A673 (cell line): ENCODE measurements around the gene IQGAP3. TPM values are rescaled to one million over a fixed set of nuclear protein-coding genes. Genes with fewer than 3 reads are reported as not detected.

Source experiments
- BruUV-seq: library from RNA; stranded (reverse); fragments of 400-500 nt; replicated peaks from 2 replicates; lab custom pipeline; 2021; lab: Mats Ljungman, UMichigan
- CTCF ChIA-PET: fragments of 300-600 bp; sonication (Branson Sonifier 250); formaldehyde crosslinking; loops from one replicate; lab custom pipeline; 2022; ENCODE audit warnings: antibody characterized with exemption; lab: Charles Lee
- POLR2A ChIA-PET: fragments of 300-600 bp; sonication (Branson Sonifier 250); formaldehyde crosslinking; loops from one replicate; lab custom pipeline; 2022; ENCODE audit warnings: antibody characterized with exemption; ENCODE audit not compliant: low non-redundant PET; lab: Charles Lee
- DNase-seq: peaks from one replicate; pipeline ENCODE4 v3.0.0-alpha.2; 2015; ENCODE audit warnings: low spot score
- H3K27ac ChIP-seq: fragments of 200-600 bp; sonication (generic); 2 replicates; pipeline ENCODE4 v1.5.1; 2016; ENCODE audit warnings: mixed run types, low read depth, mild to moderate bottlenecking, mixed read lengths, antibody characterized with exemption, low read length; ENCODE audit not compliant: poor library complexity, severe bottlenecking
- H3K27me3 ChIP-seq: fragments of 200-600 bp; sonication (generic); replicated peaks from 2 replicates; pipeline ENCODE4 v1.6.1; 2017; ENCODE audit warnings: mixed run types, low read depth, mild to moderate bottlenecking, mixed read lengths, antibody characterized with exemption, low read length; ENCODE audit not compliant: insufficient read depth, poor library complexity
- H3K36me3 ChIP-seq: fragments of 200-600 bp; sonication (generic); 2 replicates; pipeline ENCODE4 v1.6.1; 2016; ENCODE audit warnings: mixed run types, mild to moderate bottlenecking, mixed read lengths, antibody characterized with exemption, low read length; ENCODE audit not compliant: insufficient read depth, poor library complexity, severe bottlenecking
- H3K4me1 ChIP-seq: fragments of 200-600 bp; sonication (generic); 2 replicates; pipeline ENCODE4 v1.6.1; 2017; ENCODE audit warnings: mixed run types, mild to moderate bottlenecking, mixed read lengths, antibody characterized with exemption, low read length; ENCODE audit not compliant: insufficient read depth, poor library complexity, severe bottlenecking
- H3K4me3 ChIP-seq: fragments of 200-600 bp; sonication (generic); 2 replicates; pipeline ENCODE4 v1.5.1; 2016; ENCODE audit warnings: low read depth, mixed run types, mild to moderate bottlenecking, mixed read lengths, low read length; ENCODE audit not compliant: poor library complexity, severe bottlenecking
- H3K9me3 ChIP-seq: fragments of 200-600 bp; sonication (generic); 2 replicates; pipeline ENCODE4 v1.6.1; 2016; ENCODE audit warnings: mixed run types, low read depth, mild to moderate bottlenecking, mixed read lengths, antibody characterized with exemption, low read length; ENCODE audit not compliant: poor library complexity, severe bottlenecking
- CTCF ChIP-seq: fragments of 300-800, 200-600 bp; sonication (generic); conservative IDR thresholded peaks from 2 replicates; pipeline ENCODE4 v1.5.1; 2017; ENCODE audit warnings: low read depth, mild to moderate bottlenecking, antibody characterized with exemption, low read length, moderate library complexity, mixed read lengths
- EZH2 ChIP-seq: fragments of 200-600 bp; sonication (generic); IDR thresholded peaks from 2 replicates; pipeline ENCODE4 v1.6.1; 2017; ENCODE audit warnings: borderline replicate concordance, low read depth, mild to moderate bottlenecking, mixed read lengths, antibody characterized with exemption, low read length; ENCODE audit not compliant: poor library complexity, severe bottlenecking
- intact Hi-C: fragments of 100-400 bp; cut with micrococcal nuclease; formaldehyde crosslinking; loops from one replicate; pipeline ENCODE4 v1.10.0; 2022; ENCODE audit not compliant: unreplicated experiment
- total RNA-seq: library from RNA; stranded (reverse); gene quantifications from 2 replicates; pipeline ENCODE4 v1.2.3, GENCODE V29; 2021

The IQGAP3 gene
- total RNA-seq, 1 experiment from 2014 or later: 37.5 TPM

DNA sequence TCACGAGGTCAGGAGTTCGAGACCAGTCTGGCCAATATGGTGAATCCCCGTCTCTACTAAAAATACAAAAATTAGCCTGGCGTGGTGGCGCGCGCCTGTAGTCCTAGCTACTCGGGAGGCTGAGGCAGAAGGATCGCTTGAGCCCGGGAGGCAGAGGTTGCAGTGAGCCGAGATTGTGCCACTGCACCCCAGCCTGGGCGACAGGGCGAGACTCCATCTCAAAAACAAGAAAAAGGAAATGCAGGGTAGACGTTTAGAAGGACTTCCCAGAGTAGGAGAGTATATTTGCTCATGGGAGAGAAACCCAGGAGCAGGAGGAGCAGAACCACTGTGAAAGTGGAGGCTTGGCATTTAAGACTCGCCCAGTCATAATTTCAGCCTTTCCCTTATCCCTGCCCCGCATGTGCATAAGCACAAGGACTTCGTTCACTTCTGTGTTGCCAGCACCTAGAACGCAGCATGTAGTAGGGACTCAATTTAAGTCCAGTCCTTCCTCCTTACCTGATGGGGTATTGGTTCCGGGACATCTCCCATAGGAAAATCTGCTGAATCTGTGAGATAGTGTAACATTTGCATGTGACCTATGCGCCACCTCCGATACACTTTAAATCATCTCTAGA is 66.6 kb downstream of the IQGAP3 start:
- intact Hi-C loops: no loop called here
- no peaks in the 10 kb centered on the region for H3K27me3 ChIP-seq
- H3K27ac ChIP-seq: peak overlapping the region; percentile 98
- H3K4me3 ChIP-seq: no peak overlapping the region
- TF ChIP-seq EZH2 (no peak), CTCF (no peak)
- ChIA-PET POLR2A (interaction anchor here (0.7 kb wide), 1 partner anchor 312 kb away, joined by 6 read pairs; the partner anchor contains the start of gene SLC25A44), CTCF (no interaction called here)
- H3K4me1 ChIP-seq: peaks cover 43% of the 10 kb centered on the region
- DNase-seq: no peak
- H3K9me3 ChIP-seq: no peaks in the 10 kb centered on the region
- no peaks in the 10 kb centered on the region for H3K36me3 ChIP-seq
- BruUV-seq: TSS peak; percentile 56

DNA sequence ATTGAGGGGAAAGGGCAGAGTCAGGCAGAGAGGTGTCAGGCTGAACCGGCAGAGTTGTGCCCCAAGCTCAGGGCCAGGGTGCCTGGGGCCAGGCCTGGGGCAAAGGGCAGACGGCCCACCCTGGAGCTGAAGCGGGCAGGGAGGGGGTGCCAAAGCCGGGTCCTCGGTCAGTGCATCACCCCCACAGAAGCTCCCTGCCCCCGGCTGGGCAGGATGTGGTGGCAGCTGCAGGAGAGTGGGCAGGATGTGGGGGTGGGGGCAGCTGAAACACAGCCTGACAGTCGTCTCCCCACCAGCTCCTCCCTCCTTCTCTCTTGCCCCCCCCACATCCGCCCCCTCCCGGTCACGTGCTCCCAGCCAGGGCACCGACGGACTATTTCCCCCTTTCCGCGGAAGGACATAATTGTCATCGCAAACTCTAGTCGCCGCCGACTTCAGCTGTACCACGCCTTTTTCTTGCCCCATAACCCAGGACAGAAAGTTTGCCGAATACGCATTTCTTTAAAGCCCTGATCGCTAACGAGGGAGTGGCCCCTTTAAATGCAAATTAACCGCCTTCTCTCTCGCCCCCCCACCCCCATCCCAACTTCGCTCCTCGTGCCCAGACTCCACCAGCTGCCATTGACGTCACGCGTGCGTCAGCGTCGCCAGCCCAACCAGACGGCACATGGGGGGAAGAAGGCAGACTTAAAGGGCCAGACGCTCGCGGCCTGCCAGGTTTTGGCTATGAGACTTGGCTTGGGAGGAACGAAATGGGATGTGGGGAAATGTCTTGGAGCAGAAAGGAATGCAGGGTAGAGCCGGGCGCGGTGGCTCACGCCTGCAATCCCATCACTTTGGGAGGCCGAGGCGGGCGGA is 67.3 kb downstream of the IQGAP3 start:
- no TSS peak for BruUV-seq
- no peaks in the 10 kb centered on the region for H3K9me3 ChIP-seq
- peak; percentile 99 for DNase-seq

More for the DNA sequence above, 67.3 kb downstream of the IQGAP3 start:
- POLR2A ChIA-PET: interaction anchor here (0.6 to 0.7 kb wide), 2 partner anchors 9 to 311 kb away, joined by 4 to 6 read pairs; partner anchors contain the start of gene SLC25A44
- intact Hi-C loops: no loop called here
- H3K27me3 ChIP-seq: no peaks in the 10 kb centered on the region
- TF ChIP-seq CTCF (no peak), EZH2 (no peak)
- H3K36me3 ChIP-seq: no peaks in the 10 kb centered on the region
- H3K27ac ChIP-seq: peak overlapping the region; percentile 98
- H3K4me1 ChIP-seq: peaks cover 43% of the 10 kb centered on the region
- H3K4me3 ChIP-seq: peak overlapping the region; percentile 27
- CTCF ChIA-PET: interaction anchor here (0.6 kb wide), 1 partner anchor 50 kb away, joined by 3 read pairs; no protein-coding TSS in a partner anchor
